HCT116 (cell line): ENCODE results near the gene TAF4B. TPM values are rescaled to one million over a fixed set of nuclear protein-coding genes. Genes with fewer than 3 reads are reported as not detected.
"Not testable (repeated sequence)": the region's sequence is repeated elsewhere in the genome, so short reads cannot be mapped to it uniquely, and the experiment has no call there.

Experiments used
- ATAC-seq: fragments of 200-7000 bp; cut with Tn5 transposase; 2 replicates; pipeline ENCODE4 v1.9.1; 2020; ENCODE audit warnings: mild to moderate bottlenecking, moderate library complexity
- BruUV-seq: library from RNA; stranded (reverse); fragments of 400-500 nt; replicated peaks from 2 replicates; lab custom pipeline; 2021; lab: Mats Ljungman, UMichigan
- CTCF ChIA-PET: fragments of 300-600 bp; sonication (Branson Sonifier 250); formaldehyde crosslinking; loops from one replicate; lab custom pipeline; 2021; ENCODE audit warnings: antibody characterized with exemption; lab: Charles Lee
- POLR2A ChIA-PET: fragments of 300-600, 350-600 bp; sonication (Branson Sonifier 250); formaldehyde crosslinking; loops from one replicate; lab custom pipeline; 2021; ENCODE audit warnings: antibody characterized with exemption; lab: Charles Lee
- RAD21 ChIA-PET, 2 experiments: fragments of 300-600 bp; sonication (Branson Sonifier 250); formaldehyde crosslinking; loops; one replicate each; lab custom pipeline; 2023; ENCODE audit warnings: low total read pairs in 2 of 2; ENCODE audit not compliant: uncharacterized antibody in 2 of 2, unreplicated experiment in 2 of 2, low non-redundant PET in 1 of 2; lab: Charles Lee
- DNase-seq: peaks from one replicate; pipeline ENCODE4 v3.0.0-alpha.2; 2010; ENCODE audit warnings: low read depth, low spot score
- H2AFZ ChIP-seq: fragments of 200-600 bp; shearing (Covaris generic), sonication (generic); 2 replicates; pipeline ENCODE4 v1.6.1; 2017; ENCODE audit warnings: low read depth, mixed run types, mixed read lengths, antibody characterized with exemption, low read length; ENCODE audit not compliant: poor library complexity, severe bottlenecking
- H3K27ac ChIP-seq: 2 replicates; pipeline ENCODE4 v1.5.1; 2012; ENCODE audit warnings: low read depth, low read length
- H3K27me3 ChIP-seq: fragments of 200-600 bp; sonication (generic); 2 replicates; pipeline ENCODE4 v1.6.1; 2016; ENCODE audit warnings: mixed run types, low read length, mixed read lengths; ENCODE audit not compliant: insufficient read depth
- H3K36me3 ChIP-seq, 2 experiments: fragments of 200-500 bp in 1 of 2; fragments of 200-600 bp in 1 of 2; sonication (Bioruptor generic) in 1 of 2; sonication (generic) in 1 of 2; 2 replicates each; pipeline versions ENCODE4 v1.5.1 to v1.6.1; 2014 to 2016; ENCODE audit warnings: low read length in 2 of 2, inconsistent platforms in 1 of 2, mixed read lengths in 1 of 2, mixed run types in 1 of 2; ENCODE audit not compliant: insufficient read depth in 2 of 2, control insufficient read depth in 1 of 2
- H3K4me1 ChIP-seq, 2 experiments: fragments of 200-600 bp in 1 of 2; sonication (generic) in 1 of 2; 2 replicates each; pipeline versions ENCODE4 v1.5.1 to v1.6.1; 2012 to 2017; ENCODE audit warnings: low read length in 2 of 2, inconsistent platforms in 1 of 2, mild to moderate bottlenecking in 1 of 2, mixed read lengths in 1 of 2, mixed run types in 1 of 2, moderate library complexity in 1 of 2; ENCODE audit not compliant: insufficient read depth in 2 of 2, control insufficient read depth in 1 of 2
- H3K4me2 ChIP-seq: fragments of 200-600 bp; sonication (generic); 2 replicates; pipeline ENCODE4 v1.6.1; 2017; ENCODE audit warnings: mixed run types, low read length, mixed read lengths
- H3K4me3 ChIP-seq, 2 experiments: fragments of 200-600 bp in 1 of 2; sonication (generic) in 1 of 2; replicated peaks in 1 of 2; 2 replicates each; pipeline ENCODE4 v1.5.1; 2011 to 2016; ENCODE audit warnings: low read length in 2 of 2, control low read depth in 1 of 2, low read depth in 1 of 2, mild to moderate bottlenecking in 1 of 2, mixed read lengths in 1 of 2, mixed run types in 1 of 2
- H3K79me2 ChIP-seq: fragments of 200-600 bp; sonication (generic); 2 replicates; pipeline ENCODE4 v1.6.1; 2017; ENCODE audit warnings: mild to moderate bottlenecking, mixed run types, low read length, moderate library complexity, mixed read lengths; ENCODE audit not compliant: insufficient read depth
- H3K9ac ChIP-seq: fragments of 200-600 bp; sonication (generic); 2 replicates; pipeline ENCODE4 v1.6.1; 2016; ENCODE audit warnings: low read length, mixed read lengths
- H3K9me2 ChIP-seq: fragments of 200-600 bp; sonication (generic), shearing (Covaris generic); 2 replicates; pipeline ENCODE4 v1.6.1; 2017; ENCODE audit warnings: mixed run types, mild to moderate bottlenecking, moderate library complexity; ENCODE audit not compliant: insufficient read depth
- H3K9me3 ChIP-seq, 2 experiments: fragments of 200-500 bp in 1 of 2; fragments of 200-600 bp in 1 of 2; sonication (Bioruptor generic) in 1 of 2; sonication (generic) in 1 of 2; 2 replicates each; pipeline ENCODE4 v1.6.1; 2014 to 2017; ENCODE audit warnings: low read length in 2 of 2, mixed read lengths in 2 of 2, inconsistent platforms in 1 of 2, low read depth in 1 of 2, mild to moderate bottlenecking in 1 of 2, mixed run types in 1 of 2, moderate library complexity in 1 of 2; ENCODE audit not compliant: control insufficient read depth in 1 of 2, insufficient read depth in 1 of 2
- H4K20me1 ChIP-seq: fragments of 200-600 bp; sonication (generic), shearing (Covaris generic); 2 replicates; pipeline ENCODE4 v1.6.1; 2017; ENCODE audit warnings: mixed run types, mild to moderate bottlenecking, moderate library complexity; ENCODE audit not compliant: insufficient read depth
- CEBPB ChIP-seq: IDR thresholded peaks from 2 replicates; pipeline ENCODE4 v1.6.1; 2012; ENCODE audit warnings: low read depth
- EGR1 ChIP-seq: IDR thresholded peaks from 2 replicates; pipeline ENCODE4 v1.6.1; 2012; ENCODE audit warnings: low read depth
- EZH2phosphoT487 ChIP-seq: fragments of 200-600 bp; IDR thresholded peaks from 2 replicates; pipeline ENCODE4 v1.6.1; 2018; ENCODE audit warnings: antibody characterized with exemption, borderline replicate concordance
- FOSL1 ChIP-seq: IDR thresholded peaks from 2 replicates; pipeline ENCODE4 v1.6.1; 2012; ENCODE audit warnings: low read depth
- JUND ChIP-seq: IDR thresholded peaks from 2 replicates; pipeline ENCODE4 v1.6.1; 2012
- MAX ChIP-seq: IDR thresholded peaks from 2 replicates; pipeline ENCODE4 v1.6.1; 2012
- POLR2A ChIP-seq: IDR thresholded peaks from 2 replicates; pipeline ENCODE4 v1.7.0; 2011; ENCODE audit warnings: borderline replicate concordance; ENCODE audit not compliant: insufficient read depth, insufficient read length; ENCODE audit errors: extremely low read depth
- RAD21 ChIP-seq: IDR thresholded peaks from 2 replicates; pipeline ENCODE4 v1.6.1; 2012; ENCODE audit warnings: low read depth, mild to moderate bottlenecking
- SIN3A ChIP-seq: IDR thresholded peaks from 2 replicates; pipeline ENCODE4 v1.6.1; 2012; ENCODE audit warnings: low read depth
- SRF ChIP-seq: IDR thresholded peaks from 2 replicates; pipeline ENCODE4 v1.6.1; 2012; ENCODE audit warnings: low read depth
- TCF7L2 ChIP-seq: IDR thresholded peaks from 2 replicates; pipeline ENCODE4 v1.7.0; 2011; ENCODE audit warnings: borderline replicate concordance, inconsistent platforms; ENCODE audit not compliant: insufficient read depth, insufficient read length; ENCODE audit errors: extremely low read depth
- YY1 ChIP-seq: IDR thresholded peaks from 2 replicates; pipeline ENCODE4 v1.6.1; 2011; ENCODE audit warnings: low read length, low read depth, moderate library complexity, mild to moderate bottlenecking; ENCODE audit not compliant: insufficient replicate concordance; ENCODE audit errors: extremely low read depth
- ZBTB33 ChIP-seq: IDR thresholded peaks from 2 replicates; pipeline ENCODE4 v1.6.1; 2011; ENCODE audit warnings: mild to moderate bottlenecking, low read length, moderate library complexity; ENCODE audit not compliant: insufficient replicate concordance; ENCODE audit errors: extremely low read depth
- ZNF274 ChIP-seq: fragments of 200-500 bp; sonication (Bioruptor generic); IDR thresholded peaks from 2 replicates; pipeline ENCODE4 v1.6.1; 2014; ENCODE audit warnings: mild to moderate bottlenecking, low read depth, low read length, inconsistent platforms
- intact Hi-C: fragments of 100-400 bp; cut with micrococcal nuclease; formaldehyde crosslinking; loops from 2 replicates; pipeline ENCODE4 v1.10.0; 2022
- total RNA-seq: library from RNA; stranded (reverse); gene quantifications from one replicate; pipeline ENCODE4 v1.2.1, GENCODE V29; 2021; ENCODE audit not compliant: unreplicated experiment
- TF ChIP-seq, protein P1 (sequence below): IDR thresholded peaks from 2 replicates; pipeline ENCODE4 v1.6.1; 2012; ENCODE audit warnings: low read depth

TAF4B gene
- total RNA-seq, 1 experiment from 2014 or later: 17.8 TPM

DNA sequence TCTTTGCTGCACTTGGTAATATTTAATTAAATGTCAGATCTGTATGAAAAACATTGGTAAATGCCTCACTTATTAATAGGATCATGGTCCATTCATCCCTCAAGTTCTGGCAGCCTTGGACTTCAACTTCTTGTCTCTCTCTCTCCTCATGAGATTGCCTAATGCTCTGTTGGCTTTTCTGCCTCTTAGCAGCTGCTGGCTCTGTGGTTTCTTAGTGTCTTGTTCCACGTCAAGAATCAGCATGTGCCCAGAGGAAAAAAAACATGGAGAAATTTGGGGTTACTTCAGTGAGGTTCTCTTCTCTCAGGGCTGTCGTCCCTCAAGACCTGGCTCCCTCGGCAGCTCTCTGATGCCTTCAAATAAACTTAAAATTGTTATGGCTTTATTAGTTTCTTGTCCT is 75.4 kb downstream of the TAF4B start:
- Histone ChIP-seq H3K27me3 (no peaks in the 10 kb centered on the region), H3K36me3 (no peaks in the 10 kb centered on the region), H4K20me1 (no peaks in the 10 kb centered on the region; the same call in 1 of the 2 replicates), H3K4me3 (no peak overlapping the region), H3K27ac (no peak overlapping the region), H2AFZ (no peak overlapping the region), H3K9me2 (no peaks in the 10 kb centered on the region), H3K9ac (no peak overlapping the region), H3K79me2 (no peaks in the 10 kb centered on the region; the same call in 1 of the 2 replicates), H3K4me1 (no peaks in the 10 kb centered on the region), H3K9me3 (no peaks in the 10 kb centered on the region), H3K4me2 (no peak overlapping the region)
- POLR2A ChIA-PET: no interaction called here
- TF ChIP-seq ZBTB33 (no peak), FOSL1 (no peak), YY1 (no peak), SIN3A (no peak), POLR2A (no peak), SRF (no peak), CEBPB (no peak), TCF7L2 (no peak), MAX (no peak), EZH2phosphoT487 (no peak), EGR1 (no peak), JUND (no peak), RAD21 (no peak), ZNF274 (no peak)
- TF ChIP-seq, protein P1, sequence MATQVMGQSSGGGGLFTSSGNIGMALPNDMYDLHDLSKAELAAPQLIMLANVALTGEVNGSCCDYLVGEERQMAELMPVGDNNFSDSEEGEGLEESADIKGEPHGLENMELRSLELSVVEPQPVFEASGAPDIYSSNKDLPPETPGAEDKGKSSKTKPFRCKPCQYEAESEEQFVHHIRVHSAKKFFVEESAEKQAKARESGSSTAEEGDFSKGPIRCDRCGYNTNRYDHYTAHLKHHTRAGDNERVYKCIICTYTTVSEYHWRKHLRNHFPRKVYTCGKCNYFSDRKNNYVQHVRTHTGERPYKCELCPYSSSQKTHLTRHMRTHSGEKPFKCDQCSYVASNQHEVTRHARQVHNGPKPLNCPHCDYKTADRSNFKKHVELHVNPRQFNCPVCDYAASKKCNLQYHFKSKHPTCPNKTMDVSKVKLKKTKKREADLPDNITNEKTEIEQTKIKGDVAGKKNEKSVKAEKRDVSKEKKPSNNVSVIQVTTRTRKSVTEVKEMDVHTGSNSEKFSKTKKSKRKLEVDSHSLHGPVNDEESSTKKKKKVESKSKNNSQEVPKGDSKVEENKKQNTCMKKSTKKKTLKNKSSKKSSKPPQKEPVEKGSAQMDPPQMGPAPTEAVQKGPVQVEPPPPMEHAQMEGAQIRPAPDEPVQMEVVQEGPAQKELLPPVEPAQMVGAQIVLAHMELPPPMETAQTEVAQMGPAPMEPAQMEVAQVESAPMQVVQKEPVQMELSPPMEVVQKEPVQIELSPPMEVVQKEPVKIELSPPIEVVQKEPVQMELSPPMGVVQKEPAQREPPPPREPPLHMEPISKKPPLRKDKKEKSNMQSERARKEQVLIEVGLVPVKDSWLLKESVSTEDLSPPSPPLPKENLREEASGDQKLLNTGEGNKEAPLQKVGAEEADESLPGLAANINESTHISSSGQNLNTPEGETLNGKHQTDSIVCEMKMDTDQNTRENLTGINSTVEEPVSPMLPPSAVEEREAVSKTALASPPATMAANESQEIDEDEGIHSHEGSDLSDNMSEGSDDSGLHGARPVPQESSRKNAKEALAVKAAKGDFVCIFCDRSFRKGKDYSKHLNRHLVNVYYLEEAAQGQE: no peak
- RAD21 ChIA-PET: no interaction called here
- CTCF ChIA-PET: no interaction called here
- no peak for DNase-seq
- intact Hi-C loops: loop anchor here (10.0 kb wide), 2 partner anchors 703 to 1293 kb away; no protein-coding TSS in a partner anchor
- no TSS peak for BruUV-seq
- no peak for ATAC-seq

DNA sequence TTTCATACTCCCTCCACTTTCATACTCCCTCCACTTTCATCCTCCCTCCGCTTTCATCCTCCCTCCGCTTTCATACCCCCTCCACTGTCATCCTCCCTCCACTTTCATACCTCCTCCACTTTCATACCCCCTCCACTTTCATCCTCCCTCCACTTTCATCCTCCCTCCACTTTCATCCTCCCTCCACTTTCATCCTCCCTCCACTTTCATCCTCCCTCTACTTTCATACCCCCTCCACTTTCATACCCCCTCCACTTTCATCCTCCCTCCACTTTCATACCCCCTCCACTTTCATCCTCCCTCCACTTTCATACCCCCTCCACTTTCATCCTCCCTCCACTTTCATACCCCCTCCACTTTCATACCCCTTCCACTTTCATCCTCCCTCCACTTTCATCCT is 77.0 kb downstream of the TAF4B start:
- H3K79me2 ChIP-seq, H3K4me1 ChIP-seq, H3K36me3 ChIP-seq, H3K4me3 ChIP-seq, H3K9me3 ChIP-seq, H3K9me2 ChIP-seq, H4K20me1 ChIP-seq, CTCF ChIA-PET, POLR2A ChIA-PET, H3K27me3 ChIP-seq, H3K9ac ChIP-seq, BruUV-seq, ATAC-seq, H3K4me2 ChIP-seq, DNase-seq, RAD21 ChIA-PET, H3K27ac ChIP-seq, H2AFZ ChIP-seq: not testable (repeated sequence)
- intact Hi-C loops: loop anchor here (10.0 kb wide), 2 partner anchors 702 to 1292 kb away; no protein-coding TSS in a partner anchor
